Kidney (tissue), 14 donors: ENCODE results near the gene PUS7L. TPM values are rescaled to one million over a fixed set of nuclear protein-coding genes. Genes with fewer than 3 reads are reported as not detected.

Experiments used
- DNase-seq, 5 donors: peaks; one replicate each; pipeline ENCODE4 v3.0.0-alpha.2; 2013 to 2020
- FAIRE-seq: peaks from 2 replicates; lab custom pipeline; 2012; peaks lifted over from hg19 to GRCh38; lab: Jason Lieb, UNC
- H3K27ac ChIP-seq, 2 donors: one replicate each; pipeline ENCODE4 v1.7.0; 2013; ENCODE audit warnings: low read depth in 2 of 2, low read length in 2 of 2, inconsistent platforms in 1 of 2
- H3K27me3 ChIP-seq: one replicate; pipeline ENCODE4 v1.7.1; 2013; ENCODE audit warnings: low read length, inconsistent platforms; ENCODE audit not compliant: control insufficient read depth, insufficient read depth
- H3K36me3 ChIP-seq, 3 donors: one replicate each; pipeline versions ENCODE4 v1.7.0 to v1.7.1; 2013; ENCODE audit warnings: low read length in 3 of 3, control low read depth in 1 of 3, inconsistent platforms in 1 of 3; ENCODE audit not compliant: insufficient read depth in 3 of 3, control insufficient read depth in 2 of 3
- H3K4me1 ChIP-seq, 3 donors: one replicate each; pipeline versions ENCODE4 v1.7.0 to v1.7.1; 2013; ENCODE audit warnings: low read length in 3 of 3, inconsistent platforms in 1 of 3, low read depth in 1 of 3; ENCODE audit not compliant: control insufficient read depth in 2 of 3, insufficient read depth in 2 of 3
- H3K4me3 ChIP-seq, 3 donors: one replicate each; pipeline versions ENCODE4 v1.7.0 to v1.8.1; 2013; ENCODE audit warnings: low read length in 3 of 3, control low read depth in 1 of 3, inconsistent platforms in 1 of 3
- H3K9ac ChIP-seq, 3 donors: one replicate each; pipeline versions ENCODE4 v1.7.0 to v1.7.1; 2013; ENCODE audit warnings: low read length in 3 of 3, control low read depth in 1 of 3, inconsistent platforms in 1 of 3
- H3K9me3 ChIP-seq, 3 donors: one replicate each; pipeline versions ENCODE4 v1.7.0 to v1.7.1; 2013; ENCODE audit warnings: low read length in 3 of 3, control low read depth in 1 of 3, inconsistent platforms in 1 of 3; ENCODE audit not compliant: control insufficient read depth in 2 of 3, insufficient read depth in 1 of 3
- intact Hi-C: fragments of 100-400 bp; cut with DNase I; formaldehyde crosslinking; loops from one replicate; pipeline ENCODE4 v1.11.1; 2022
- polyA plus RNA-seq: library from polyadenylated mRNA; stranded (reverse); fragments of 350-450 nt; fragmentation: Illumina TruSeq; extraction: RNeasy Lipid Tissue Mini Kit (QIAGEN cat#74804); gene quantifications from one replicate; pipeline ENCODE4 v1.2.3, GENCODE V29; 2014; ENCODE audit warnings: low read depth, low replicate concordance; ENCODE audit not compliant: insufficient read depth
- total RNA-seq: library from RNA; stranded (reverse); fragmentation: NEBNext Ultra II Directional; extraction: Animal tissue kit (Norgen Biotek cat#: 25700); gene quantifications from one replicate; pipeline ENCODE4 v1.2.1, GENCODE V29; 2021
- TF ChIP-seq, protein P1 (sequence below): IDR thresholded peaks from 3 replicates; pipeline ENCODE4 v1.5.1; 2012; ENCODE audit warnings: mild to moderate bottlenecking, moderate library complexity, borderline replicate concordance; ENCODE audit not compliant: insufficient read depth; ENCODE audit errors: extremely low read depth
- donor health status: control.
- donor health status: control.
- donor health status: control.
- donor health status: control.
- donor health status: control.
- donor health status: DM: yes; HTN: yes; CAD: no.
- donor health status: Normal renal cell carcinoma (clear cell type).

Gene PUS7L
- total and polyA plus RNA-seq, 2 donors from 2014 or later = 1.8 to 14.5 TPM

DNA sequence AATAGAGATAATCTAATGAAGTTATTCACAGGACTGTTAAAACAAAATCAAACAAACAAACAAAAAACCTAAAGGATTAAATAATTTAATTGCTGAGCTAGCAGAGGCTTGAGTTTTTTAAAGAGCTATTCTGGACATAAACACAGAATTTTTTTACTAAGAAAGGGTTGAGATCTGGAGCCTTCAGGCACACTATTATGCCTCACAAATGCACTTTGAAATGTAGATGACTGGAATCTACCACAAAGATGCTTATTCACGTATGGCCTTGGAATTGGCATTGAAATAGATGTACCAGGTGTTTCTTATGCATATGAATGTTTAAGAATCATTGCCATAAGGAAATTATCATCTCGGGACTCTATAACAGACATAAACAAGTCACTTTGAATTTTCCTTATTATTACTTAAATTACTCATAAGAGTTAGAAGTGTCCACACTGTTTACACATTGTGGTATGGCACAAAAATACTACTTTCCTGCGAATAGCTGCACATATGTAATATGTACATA, 21.6 kb downstream of the PUS7L start:
- TF ChIP-seq, protein P1, sequence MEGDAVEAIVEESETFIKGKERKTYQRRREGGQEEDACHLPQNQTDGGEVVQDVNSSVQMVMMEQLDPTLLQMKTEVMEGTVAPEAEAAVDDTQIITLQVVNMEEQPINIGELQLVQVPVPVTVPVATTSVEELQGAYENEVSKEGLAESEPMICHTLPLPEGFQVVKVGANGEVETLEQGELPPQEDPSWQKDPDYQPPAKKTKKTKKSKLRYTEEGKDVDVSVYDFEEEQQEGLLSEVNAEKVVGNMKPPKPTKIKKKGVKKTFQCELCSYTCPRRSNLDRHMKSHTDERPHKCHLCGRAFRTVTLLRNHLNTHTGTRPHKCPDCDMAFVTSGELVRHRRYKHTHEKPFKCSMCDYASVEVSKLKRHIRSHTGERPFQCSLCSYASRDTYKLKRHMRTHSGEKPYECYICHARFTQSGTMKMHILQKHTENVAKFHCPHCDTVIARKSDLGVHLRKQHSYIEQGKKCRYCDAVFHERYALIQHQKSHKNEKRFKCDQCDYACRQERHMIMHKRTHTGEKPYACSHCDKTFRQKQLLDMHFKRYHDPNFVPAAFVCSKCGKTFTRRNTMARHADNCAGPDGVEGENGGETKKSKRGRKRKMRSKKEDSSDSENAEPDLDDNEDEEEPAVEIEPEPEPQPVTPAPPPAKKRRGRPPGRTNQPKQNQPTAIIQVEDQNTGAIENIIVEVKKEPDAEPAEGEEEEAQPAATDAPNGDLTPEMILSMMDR = no peak
- Histone ChIP-seq H3K9ac (no peak overlapping the region), H3K27ac (no peak overlapping the region), H3K36me3 (peaks cover 5 to 7% (median 6%) of the 10 kb centered on the region in 3 donors), H3K4me3 (no peak overlapping the region), H3K4me1 (no peaks in the 10 kb centered on the region), H3K9me3 (no peaks in the 10 kb centered on the region), H3K27me3 (no peaks in the 10 kb centered on the region)
- intact Hi-C loops = no loop called here
- DNase-seq (no peak), FAIRE-seq (no peak)

DNA sequence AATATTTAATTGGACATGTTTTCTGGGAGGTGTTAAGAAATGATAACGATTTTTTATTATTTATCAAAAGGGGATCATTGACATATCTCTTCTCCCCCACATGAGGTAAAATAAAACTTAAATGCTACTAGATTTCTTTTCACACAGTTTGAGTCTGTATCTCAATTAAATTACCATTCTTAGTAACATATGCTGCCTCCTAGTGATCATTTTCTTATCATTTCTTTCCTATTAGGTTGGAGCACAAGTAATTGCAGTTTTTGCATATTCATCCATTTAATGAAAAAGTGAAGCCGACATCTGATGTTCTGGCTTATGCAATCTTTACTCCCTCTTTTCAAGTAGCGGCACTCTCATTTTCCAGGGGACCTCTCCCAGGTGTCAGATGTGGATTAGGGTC, 24.9 kb downstream of the PUS7L start:
- Histone ChIP-seq H3K9ac (no peak overlapping the region), H3K27ac (no peak overlapping the region), H3K9me3 (no peaks in the 10 kb centered on the region), H3K4me1 (no peaks in the 10 kb centered on the region), H3K27me3 (no peaks in the 10 kb centered on the region), H3K36me3 (peaks cover 5 to 7% (median 7%) of the 10 kb centered on the region in 3 donors), H3K4me3 (no peak overlapping the region)
- FAIRE-seq = no peak
- DNase-seq = no peak
- TF ChIP-seq, protein P1 = no peak
- intact Hi-C loops = no loop called here

GRCh38 chr12:43730283-43730682, 28.3 kb downstream of the PUS7L start:
- FAIRE-seq (no peak), DNase-seq (no peak)
- H3K9me3 ChIP-seq = no peaks in the 10 kb centered on the region
- H3K27ac ChIP-seq = no peak overlapping the region
- intact Hi-C loops = no loop called here
- H3K4me1 ChIP-seq = no peaks in the 10 kb centered on the region
- no peak overlapping the region for H3K9ac ChIP-seq
- TF ChIP-seq, protein P1 = no peak
- no peaks in the 10 kb centered on the region for H3K27me3 ChIP-seq
- peaks cover 0 to 3% (median 2%) of the 10 kb centered on the region in 3 donors for H3K36me3 ChIP-seq
- H3K4me3 ChIP-seq = no peak overlapping the region

GRCh38 chr12:43728698-43729097, 29.9 kb downstream of the PUS7L start:
- Histone ChIP-seq H3K27me3 (no peaks in the 10 kb centered on the region), H3K27ac (no peak overlapping the region), H3K4me1 (no peaks in the 10 kb centered on the region), H3K36me3 (peaks cover 0 to 2% (median 0%) of the 10 kb centered on the region in 3 donors), H3K4me3 (no peak overlapping the region), H3K9me3 (no peaks in the 10 kb centered on the region), H3K9ac (no peak overlapping the region)
- FAIRE-seq (no peak), DNase-seq (no peak)
- TF ChIP-seq, protein P1 = no peak
- intact Hi-C loops = no loop called here
